Retina (tissue), 1 donor: Measurements from ENCODE around the gene OR7A10.

Experiments used
- DNase-seq: peaks from one replicate; pipeline ENCODE4 v3.0.0-alpha.2; 2016

OR7A10 gene

GRCh38 chr19:14848822-14849221 lies at the start of gene OR7A10:
Gene OR7A10, minus strand, starts transcription at chr19:14848922. Its CDS starts 7,045 bp downstream, at chr19:14841877.
- no peak for DNase-seq

- no peak for DNase-seq
These were observed 42.1 kb upstream of the OR7A10 start for GRCh38 chr19:14890643-14891379.

DNA sequence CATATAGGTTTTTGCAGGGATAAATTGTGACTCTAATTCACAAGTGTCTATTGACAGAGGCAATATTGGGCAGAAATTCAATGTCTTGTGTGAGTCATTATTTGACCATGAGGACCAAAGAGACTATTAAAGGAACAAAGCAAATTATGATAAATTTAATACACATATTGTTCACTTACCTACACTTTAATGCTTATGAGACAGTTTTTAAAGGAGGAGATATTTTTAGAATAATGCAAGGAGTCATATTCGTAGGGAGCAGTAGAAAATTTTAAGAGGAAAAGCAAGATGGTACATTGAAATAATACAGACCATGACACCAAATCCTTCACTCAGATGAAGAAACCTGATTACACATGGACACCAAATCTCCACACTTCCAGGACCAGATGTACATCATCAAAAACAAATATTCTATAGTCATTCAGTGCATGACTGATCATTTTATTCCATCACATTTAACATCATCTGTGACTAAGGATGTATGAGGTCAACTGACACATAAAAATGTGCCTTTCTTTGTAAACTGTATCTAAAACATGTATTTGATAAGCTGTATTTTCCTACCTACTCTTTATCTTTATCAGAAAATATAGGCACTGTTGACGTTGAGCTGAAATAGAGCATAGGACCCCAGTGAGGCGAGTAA lies 41.4 kb upstream of the OR7A10 start:
- no peak for DNase-seq

DNA sequence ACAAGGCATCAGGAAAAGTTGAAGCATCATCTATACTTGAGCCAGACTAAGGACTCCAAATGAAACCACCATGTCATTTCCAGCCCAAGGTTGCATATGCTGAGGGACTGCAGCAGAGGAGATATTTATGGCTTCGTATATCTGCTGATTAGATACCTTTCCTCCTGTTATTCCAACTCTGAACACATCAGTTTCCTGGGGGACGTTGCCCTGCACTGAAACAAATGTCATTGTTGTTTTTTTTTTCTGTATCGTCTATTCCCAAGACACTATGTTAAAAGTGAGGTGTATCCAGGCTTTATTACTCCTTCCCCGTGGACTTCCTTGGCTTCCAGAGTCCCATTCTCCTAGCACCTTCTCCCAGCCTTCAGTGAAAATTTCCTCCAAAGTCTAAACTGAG lies 37.3 kb upstream of the OR7A10 start, which contains the start of gene OR7A17:
OR7A17 (minus strand) TSS at position 101 of the 400 bp plus-strand sequence. CDS start 4,777 bp downstream, outside the sequence.
- DNase-seq, result no peak

- DNase-seq, result no peak
These were observed 23.0 kb upstream of the OR7A10 start for GRCh38 chr19:14871619-14872230.

DNA sequence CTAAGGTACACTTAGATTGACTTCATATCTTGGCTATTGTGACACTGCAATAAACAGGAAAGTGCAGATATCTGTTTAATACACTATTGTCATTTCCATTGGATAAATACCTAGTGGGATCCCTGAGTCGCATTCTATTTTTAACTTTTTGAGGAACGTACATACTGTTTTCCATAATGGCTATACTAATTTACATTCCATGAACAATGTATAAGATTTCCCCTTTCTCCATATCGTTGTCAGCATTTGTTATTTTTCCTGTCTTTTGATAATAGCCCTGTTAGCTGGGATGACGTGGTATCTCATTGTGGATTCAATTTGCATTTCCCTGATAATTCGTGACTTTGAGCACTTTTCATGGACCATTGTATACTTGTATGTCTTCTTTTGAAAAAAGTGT lies 19.8 kb upstream of the OR7A10 start:
- no peak for DNase-seq

- no peak for DNase-seq
These were observed 5.1 kb downstream of the OR7A10 start for GRCh38 chr19:14843578-14843977.

GRCh38 chr19:14843169-14843568 lies 5.6 kb downstream of the OR7A10 start:
- DNase-seq, result no peak

GRCh38 chr19:14840206-14840605 lies 8.5 kb downstream of the OR7A10 start:
- no peak for DNase-seq

DNA sequence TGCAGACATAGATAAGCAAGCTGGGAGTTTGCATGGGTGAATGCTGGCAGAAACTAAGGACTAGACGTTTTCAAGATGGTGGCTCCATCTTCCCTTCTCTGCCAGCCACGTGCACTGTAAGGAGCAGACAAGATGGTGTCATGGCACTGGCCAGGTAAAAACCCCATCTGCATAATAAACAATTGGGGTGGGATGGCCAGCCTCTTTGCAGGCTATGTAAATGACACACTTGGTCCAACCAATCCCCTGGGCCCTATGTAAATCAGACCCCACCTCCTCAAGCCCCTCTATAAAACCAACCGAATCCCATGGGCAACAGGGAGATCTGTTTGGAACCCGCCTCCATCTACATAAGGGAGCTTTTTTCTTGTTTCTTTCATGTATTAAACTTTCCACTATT lies 11.3 kb downstream of the OR7A10 start:
- no peak for DNase-seq

GRCh38 chr19:14835011-14835410 lies 13.7 kb downstream of the OR7A10 start, which contains the start of the genes OR7A5 and OR7C1:
Gene OR7A5, minus strand, starts transcription at chr19:14835185. Its CDS starts 6,944 bp downstream, at chr19:14828241.
Gene OR7C1, minus strand, starts transcription at chr19:14835185. Its CDS starts 35,049 bp downstream, at chr19:14800136.
- no peak for DNase-seq

DNA sequence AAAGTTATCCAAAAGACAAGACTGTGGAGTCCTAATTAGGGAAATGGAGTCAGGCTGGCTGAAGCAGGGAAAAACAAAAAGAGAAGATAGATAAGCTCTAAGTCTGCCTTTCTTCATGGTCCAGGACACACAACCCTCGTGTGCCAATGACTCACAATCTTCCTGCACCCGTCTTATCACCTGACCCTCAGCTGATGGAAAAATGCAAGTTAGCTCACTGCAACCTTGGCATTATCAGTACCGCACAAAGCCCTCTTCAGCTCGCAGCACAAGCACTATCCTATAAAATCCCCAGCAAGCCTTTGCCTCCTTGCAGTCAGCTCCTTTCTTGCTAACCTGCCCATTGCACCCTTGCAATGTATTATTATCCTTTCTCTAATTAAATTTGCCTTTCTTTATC lies 18.0 kb downstream of the OR7A10 start:
- no peak for DNase-seq

- DNase-seq, result no peak
These were observed 22.7 kb downstream of the OR7A10 start for GRCh38 chr19:14826006-14826405.

GRCh38 chr19:14821937-14822336 lies 26.8 kb downstream of the OR7A10 start:
- DNase-seq, result no peak

- DNase-seq, result no peak
These were observed 30.1 kb downstream of the OR7A10 start for GRCh38 chr19:14818588-14818987.

DNA sequence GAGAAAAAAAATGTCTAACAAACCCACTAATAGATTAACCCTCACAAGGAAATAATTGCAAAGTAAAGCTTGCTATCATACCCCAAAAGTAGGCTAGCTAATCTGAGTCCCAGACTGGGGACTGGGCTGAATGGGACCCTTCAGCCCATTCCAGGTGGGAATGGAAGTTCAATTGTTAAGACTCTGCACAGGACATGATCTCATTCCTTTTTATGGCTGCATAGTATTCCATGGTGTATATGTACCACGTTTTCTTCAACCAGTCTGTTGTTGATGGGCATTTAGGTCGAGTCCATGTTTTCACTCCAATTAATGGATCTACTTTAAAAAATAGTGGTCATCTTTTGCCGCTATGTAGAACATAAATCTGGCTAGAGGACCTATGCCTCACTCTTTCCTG lies 31.7 kb downstream of the OR7A10 start:
- no peak for DNase-seq

DNA sequence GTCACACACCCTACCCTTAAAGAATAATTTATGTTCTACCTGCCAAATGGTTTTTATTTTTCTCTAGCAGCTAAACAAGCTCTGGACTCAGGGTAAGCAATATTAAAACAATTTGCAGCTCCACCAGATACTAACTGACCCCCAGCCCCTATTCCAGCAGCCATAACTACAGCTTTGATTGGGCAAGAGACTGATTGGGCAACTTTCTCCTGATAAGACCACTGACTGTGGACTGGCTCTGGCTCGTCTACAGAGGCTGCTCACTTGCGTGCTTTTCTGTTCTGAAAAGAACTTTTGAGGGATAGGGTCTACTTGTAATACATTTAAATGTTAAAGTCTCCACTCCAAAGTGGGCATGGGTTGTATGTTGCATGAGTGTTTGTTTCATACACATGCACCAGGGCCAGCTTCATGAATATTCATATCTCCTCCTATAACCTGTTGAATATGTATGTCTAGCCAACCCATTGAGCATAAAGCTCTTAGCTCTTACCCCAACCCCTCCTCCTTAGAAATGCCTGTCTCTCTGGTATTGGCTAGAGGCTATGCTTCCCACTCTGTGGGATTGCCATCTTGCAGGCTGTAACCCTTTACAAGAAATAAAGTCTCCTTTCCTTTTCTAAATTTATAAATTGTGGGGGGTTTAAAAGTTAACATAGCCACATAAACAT lies 33.6 kb downstream of the OR7A10 start:
- no peak for DNase-seq

- no peak for DNase-seq
These were observed 39.3 kb downstream of the OR7A10 start for GRCh38 chr19:14809272-14810057.

GRCh38 chr19:14804765-14805164 lies 44.0 kb downstream of the OR7A10 start:
- no peak for DNase-seq

GRCh38 chr19:14798760-14799159 lies 50.0 kb downstream of the OR7A10 start:
- DNase-seq, result no peak

GRCh38 chr19:14796021-14796420 lies 52.7 kb downstream of the OR7A10 start:
- DNase-seq, result no peak

GRCh38 chr19:14795078-14795721 lies 53.5 kb downstream of the OR7A10 start:
- DNase-seq, result no peak
